H9 (cell line): ENCODE results near the gene PLXNA4. TPM values are rescaled to one million over a fixed set of nuclear protein-coding genes. Genes with fewer than 3 reads are reported as not detected.

Experiments used
- DNase-seq: peaks from one replicate; pipeline ENCODE4 v3.0.0-alpha.2; 2017
- H2AFZ ChIP-seq: one replicate; pipeline ENCODE4 v1.6.1; 2013; ENCODE audit warnings: mild to moderate bottlenecking, low read length, control low read depth, moderate library complexity
- H2AK5ac ChIP-seq: 2 replicates; pipeline ENCODE4 v1.6.1; 2013; ENCODE audit warnings: low read length, control low read depth, mixed read lengths; ENCODE audit not compliant: insufficient read length
- H2BK120ac ChIP-seq: one replicate; pipeline ENCODE4 v1.6.1; 2013; ENCODE audit warnings: low read depth, mild to moderate bottlenecking, low read length, control low read depth, inconsistent platforms; ENCODE audit not compliant: poor library complexity, severe bottlenecking
- H2BK12ac ChIP-seq: 2 replicates; pipeline ENCODE4 v1.6.1; 2013; ENCODE audit warnings: low read length, control low read depth, mixed read lengths, low read depth; ENCODE audit not compliant: insufficient read length
- H2BK15ac ChIP-seq: 2 replicates; pipeline ENCODE4 v1.6.1; 2013; ENCODE audit warnings: low read depth, low read length, control low read depth
- H2BK20ac ChIP-seq: one replicate; pipeline ENCODE4 v1.6.1; 2013; ENCODE audit warnings: low read depth, mild to moderate bottlenecking, low read length, control low read depth, inconsistent platforms; ENCODE audit not compliant: poor library complexity, severe bottlenecking
- H2BK5ac ChIP-seq: 2 replicates; pipeline ENCODE4 v1.6.1; 2013; ENCODE audit warnings: low read length, control low read depth, mixed read lengths; ENCODE audit not compliant: insufficient read length
- H3K14ac ChIP-seq: 2 replicates; pipeline ENCODE4 v1.6.1; 2013; ENCODE audit warnings: low read length, control low read depth; ENCODE audit not compliant: insufficient read depth
- H3K18ac ChIP-seq: 2 replicates; pipeline ENCODE4 v1.6.1; 2013; ENCODE audit warnings: low read depth, mild to moderate bottlenecking, mixed read lengths, low read length, control low read depth; ENCODE audit not compliant: insufficient read length
- H3K23ac ChIP-seq: 2 replicates; pipeline ENCODE4 v1.6.1; 2013; ENCODE audit warnings: low read length, control low read depth, mixed read lengths, low read depth; ENCODE audit not compliant: insufficient read length
- H3K23me2 ChIP-seq: 2 replicates; pipeline ENCODE4 v1.6.1; 2013; ENCODE audit warnings: low read depth, mild to moderate bottlenecking, mixed read lengths, low read length, control low read depth; ENCODE audit not compliant: insufficient read length, poor library complexity, severe bottlenecking
- H3K27ac ChIP-seq: 2 replicates; pipeline ENCODE4 v1.5.1; 2013; ENCODE audit warnings: low read length, control low read depth, mixed read lengths, low read depth; ENCODE audit not compliant: insufficient read length
- H3K27me3 ChIP-seq: 2 replicates; pipeline ENCODE4 v1.6.1; 2013; ENCODE audit warnings: low read length, control low read depth, inconsistent platforms; ENCODE audit not compliant: insufficient read depth
- H3K4ac ChIP-seq: 2 replicates; pipeline ENCODE4 v1.6.1; 2013; ENCODE audit warnings: low read depth, mild to moderate bottlenecking, control low read depth, inconsistent platforms, low read length, moderate library complexity
- H3K4me1 ChIP-seq: 2 replicates; pipeline ENCODE4 v1.6.1; 2013; ENCODE audit warnings: low read length, control low read depth, inconsistent platforms; ENCODE audit not compliant: insufficient read depth
- H3K4me2 ChIP-seq: 2 replicates; pipeline ENCODE4 v1.6.1; 2013; ENCODE audit warnings: low read length, control low read depth, mixed read lengths; ENCODE audit not compliant: insufficient read length, insufficient read depth
- H3K56ac ChIP-seq: 2 replicates; pipeline ENCODE4 v1.6.1; 2013; ENCODE audit warnings: low read depth, mild to moderate bottlenecking, mixed read lengths, low read length, control low read depth; ENCODE audit not compliant: insufficient read length
- H3K79me1 ChIP-seq: 2 replicates; pipeline ENCODE4 v1.6.1; 2013; ENCODE audit warnings: low read depth, mild to moderate bottlenecking, moderate library complexity, low read length, control low read depth, inconsistent platforms; ENCODE audit not compliant: insufficient read depth, poor library complexity, severe bottlenecking
- H3K79me2 ChIP-seq: 2 replicates; pipeline ENCODE4 v1.6.1; 2013; ENCODE audit warnings: low read length, control low read depth, inconsistent platforms; ENCODE audit not compliant: insufficient read depth
- H3K9ac ChIP-seq: 2 replicates; pipeline ENCODE4 v1.6.1; 2013; ENCODE audit warnings: low read length, control low read depth, mixed read lengths; ENCODE audit not compliant: insufficient read length; ENCODE audit errors: extremely low read depth
- H3K9me3 ChIP-seq: one replicate; pipeline ENCODE4 v1.6.1; 2013; ENCODE audit warnings: low read depth, low read length, inconsistent platforms; ENCODE audit not compliant: control insufficient read depth
- H3T11ph ChIP-seq: one replicate; pipeline ENCODE4 v1.6.1; 2013; ENCODE audit warnings: mild to moderate bottlenecking, low read length, control low read depth, inconsistent platforms
- H4K20me1 ChIP-seq: one replicate; pipeline ENCODE4 v1.6.1; 2013; ENCODE audit not compliant: control insufficient read depth, insufficient read length, insufficient read depth
- H4K5ac ChIP-seq: 2 replicates; pipeline ENCODE4 v1.6.1; 2013; ENCODE audit warnings: low read depth, mild to moderate bottlenecking, mixed read lengths, low read length, control low read depth; ENCODE audit not compliant: insufficient read length
- H4K8ac ChIP-seq: replicated peaks from 2 replicates; pipeline ENCODE4 v1.6.1; 2013; ENCODE audit warnings: low read length, control low read depth, mixed read lengths, low read depth; ENCODE audit not compliant: insufficient read length
- H4K91ac ChIP-seq: 2 replicates; pipeline ENCODE4 v1.6.1; 2013; ENCODE audit warnings: low read depth, mild to moderate bottlenecking, moderate library complexity, mixed read lengths, low read length, control low read depth; ENCODE audit not compliant: insufficient read length
- H3K27ac Mint-ChIP-seq, 3 experiments: 2 replicates in 2 of 3; 3 replicates in 1 of 3; pipeline ENCODE4 v1.8.0; 2020 to 2021; ENCODE audit warnings: mixed read lengths in 3 of 3, mild to moderate bottlenecking in 1 of 3, moderate library complexity in 1 of 3
- H3K27me3 Mint-ChIP-seq: 2 replicates; pipeline ENCODE4 v1.8.0; 2021; ENCODE audit warnings: low read depth, mild to moderate bottlenecking, moderate library complexity, mixed read lengths
- H3K36me3 Mint-ChIP-seq, 3 experiments: 2 replicates in 2 of 3; 3 replicates in 1 of 3; pipeline ENCODE4 v1.8.0; 2020 to 2021; ENCODE audit warnings: low read depth in 3 of 3, mixed read lengths in 3 of 3; ENCODE audit not compliant: insufficient read depth in 1 of 3
- H3K4me1 Mint-ChIP-seq, 2 experiments: 2 replicates each; pipeline ENCODE4 v1.8.0; 2020; ENCODE audit warnings: mixed read lengths in 2 of 2
- H3K4me3 Mint-ChIP-seq, 2 experiments: 2 replicates in 1 of 2; 3 replicates in 1 of 2; pipeline ENCODE4 v1.8.0; 2020 to 2021; ENCODE audit warnings: mild to moderate bottlenecking in 2 of 2, mixed read lengths in 2 of 2, moderate library complexity in 1 of 2
- H3K9me3 Mint-ChIP-seq, 2 experiments: 2 replicates in 1 of 2; 3 replicates in 1 of 2; pipeline ENCODE4 v1.8.0; 2020; ENCODE audit warnings: mild to moderate bottlenecking in 2 of 2, mixed read lengths in 2 of 2, moderate library complexity in 1 of 2
- CTCF ChIP-seq: fragments of 200-600 bp; sonication (generic); conservative IDR thresholded peaks from 3 replicates; pipeline ENCODE4 v1.8.0; 2021; ENCODE audit warnings: antibody characterized with exemption, mild to moderate bottlenecking
- WGBS: extraction: QIAGEN DNeasy Blood & Tissue Kit; methylation state at CpG from one replicate; pipeline ENCODE4 v1.1.7; 2013; ENCODE audit warnings: missing lambda C conversion rate, low lambda C conversion rate, mixed read lengths; ENCODE audit not compliant: insufficient read length; ENCODE audit errors: extremely low coverage; 5-methylcytosine and 5-hydroxymethylcytosine counted together
- total RNA-seq: library from RNA; stranded (reverse); gene quantifications from 2 replicates; pipeline ENCODE4 v1.2.1, GENCODE V29; 2021

PLXNA4 gene
- total RNA-seq, 1 experiment from 2014 or later: 0.35 TPM

DNA sequence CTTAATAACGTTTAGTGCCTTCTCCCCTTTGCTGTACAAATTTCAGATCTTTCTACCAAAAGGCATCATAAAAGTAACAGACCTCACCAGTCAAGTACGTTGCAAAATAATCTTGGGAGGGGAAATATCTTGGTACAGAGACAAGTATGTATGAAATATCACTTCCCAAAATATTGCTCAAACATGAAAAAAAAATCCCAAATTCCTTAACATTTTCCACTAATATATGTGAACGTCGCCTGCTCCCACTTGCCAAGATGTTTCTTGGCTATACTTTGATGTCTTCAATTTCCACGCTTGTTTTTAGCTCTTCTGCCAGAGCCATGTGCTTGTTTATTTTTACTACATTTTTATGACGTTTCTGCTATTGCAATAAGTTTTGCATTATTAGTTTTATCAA is 223.5 kb downstream of the PLXNA4 start:
- no peak for DNase-seq
- Mint-ChIP-seq H3K27me3 (peaks cover 35% of the 10 kb centered on the region), H3K9me3 (peaks cover 0 to 3% of the 10 kb centered on the region in 2 experiments; a peak in 1 of 5 replicates), H3K27ac (no peak overlapping the region), H3K4me3 (no peak overlapping the region), H3K36me3 (no peaks in the 10 kb centered on the region), H3K4me1 (peaks cover 12 to 15% of the 10 kb centered on the region in 2 experiments)
- H3K79me2 ChIP-seq: no peaks in the 10 kb centered on the region
- TF ChIP-seq CTCF: no peak
- WGBS: no CpG with 5 or more reads among the region's 6 CpGs
- H2BK20ac ChIP-seq: no peak overlapping the region
- no peaks in the 10 kb centered on the region for H3K23me2 ChIP-seq
- no peaks in the 10 kb centered on the region for H3K79me1 ChIP-seq
- no peak overlapping the region for H3K18ac ChIP-seq
- no peak overlapping the region for H3T11ph ChIP-seq
- H3K23ac ChIP-seq: no peak overlapping the region
- H2BK120ac ChIP-seq: no peak overlapping the region
- no peak overlapping the region for H2BK12ac ChIP-seq
- no peak overlapping the region for H3K4me2 ChIP-seq
- no peak overlapping the region for H3K14ac ChIP-seq
- H3K27ac ChIP-seq: no peak overlapping the region
- no peak overlapping the region for H2AFZ ChIP-seq
- H3K27me3 ChIP-seq: no peaks in the 10 kb centered on the region
- H3K4ac ChIP-seq: no peak overlapping the region
- no peak overlapping the region for H4K5ac ChIP-seq
- H3K4me1 ChIP-seq: no peaks in the 10 kb centered on the region; the same call in 1 of the 2 replicates
- no peak overlapping the region for H2AK5ac ChIP-seq
- no peaks in the 10 kb centered on the region for H4K20me1 ChIP-seq
- H3K9ac ChIP-seq: no peak overlapping the region
- no peaks in the 10 kb centered on the region for H3K9me3 ChIP-seq
- no peak overlapping the region for H4K8ac ChIP-seq
- H2BK5ac ChIP-seq: no peak overlapping the region
- H4K91ac ChIP-seq: no peak overlapping the region
- no peak overlapping the region for H2BK15ac ChIP-seq
- H3K56ac ChIP-seq: no peak overlapping the region
